ENCODE measurements around the gene RAPH1.

Gene RAPH1

DNA sequence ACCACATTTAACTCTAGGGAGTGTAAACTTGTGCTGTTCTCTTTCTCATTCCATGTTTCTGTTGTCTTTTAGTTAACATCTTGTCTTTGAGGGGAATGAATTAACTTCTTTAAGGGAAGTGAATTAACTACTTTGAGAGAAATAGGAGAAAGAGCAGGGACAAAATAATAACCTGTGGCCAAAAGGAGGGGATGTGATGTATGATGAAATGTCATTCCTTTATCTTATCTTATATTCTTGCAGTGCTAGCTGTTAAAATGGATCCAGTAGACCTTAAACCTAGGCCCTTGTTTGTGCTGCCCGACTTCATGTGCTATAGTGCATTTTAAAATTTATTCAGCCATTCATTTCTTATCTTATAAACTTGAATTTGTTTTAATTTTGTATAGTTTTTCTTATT, 188.5 kb downstream of the RAPH1 start:
- Histone ChIP-seq H3K27ac (ENCODE audit: extremely low read depth, low read depth, low read length) (no peak overlapping the region), H3K4me3 (ENCODE audit: low read depth, low read length) (no peak overlapping the region), H3K36me3 (ENCODE audit: control insufficient read depth in 2 of 2, insufficient read depth in 1 of 2, low read length in 2 of 2) (peaks cover 3 to 10% of the 10 kb centered on the region in 2 experiments; a peak in 2 of 3 replicates), H3K9me3 (ENCODE audit: control insufficient read depth, insufficient read depth, low read depth, low read length) (no peaks in the 10 kb centered on the region), H3K4me1 (ENCODE audit: control insufficient read depth, insufficient read depth, low read length) (no peaks in the 10 kb centered on the region)
- CTCF ChIA-PET = interaction anchor here (0.6 kb wide), 3 partner anchors 16 to 80 kb away, joined by 3 to 5 read pairs (median 4); no protein-coding TSS in a partner anchor
- TF ChIP-seq YY1 (tag by site-specific recombination; IDR thresholded peaks at IDR 0.05) (no peak), ZBTB1 (tag by site-specific recombination; IDR thresholded peaks at IDR 0.05) (no peak), PRDM1 (tag by site-specific recombination; IDR thresholded peaks at IDR 0.05) (no peak)
- TF ChIP-seq, protein P1, sequence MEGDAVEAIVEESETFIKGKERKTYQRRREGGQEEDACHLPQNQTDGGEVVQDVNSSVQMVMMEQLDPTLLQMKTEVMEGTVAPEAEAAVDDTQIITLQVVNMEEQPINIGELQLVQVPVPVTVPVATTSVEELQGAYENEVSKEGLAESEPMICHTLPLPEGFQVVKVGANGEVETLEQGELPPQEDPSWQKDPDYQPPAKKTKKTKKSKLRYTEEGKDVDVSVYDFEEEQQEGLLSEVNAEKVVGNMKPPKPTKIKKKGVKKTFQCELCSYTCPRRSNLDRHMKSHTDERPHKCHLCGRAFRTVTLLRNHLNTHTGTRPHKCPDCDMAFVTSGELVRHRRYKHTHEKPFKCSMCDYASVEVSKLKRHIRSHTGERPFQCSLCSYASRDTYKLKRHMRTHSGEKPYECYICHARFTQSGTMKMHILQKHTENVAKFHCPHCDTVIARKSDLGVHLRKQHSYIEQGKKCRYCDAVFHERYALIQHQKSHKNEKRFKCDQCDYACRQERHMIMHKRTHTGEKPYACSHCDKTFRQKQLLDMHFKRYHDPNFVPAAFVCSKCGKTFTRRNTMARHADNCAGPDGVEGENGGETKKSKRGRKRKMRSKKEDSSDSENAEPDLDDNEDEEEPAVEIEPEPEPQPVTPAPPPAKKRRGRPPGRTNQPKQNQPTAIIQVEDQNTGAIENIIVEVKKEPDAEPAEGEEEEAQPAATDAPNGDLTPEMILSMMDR (tag by site-specific recombination; IDR thresholded peaks at IDR 0.05) = no peak
- POLR2A ChIA-PET = no interaction called here

DNA sequence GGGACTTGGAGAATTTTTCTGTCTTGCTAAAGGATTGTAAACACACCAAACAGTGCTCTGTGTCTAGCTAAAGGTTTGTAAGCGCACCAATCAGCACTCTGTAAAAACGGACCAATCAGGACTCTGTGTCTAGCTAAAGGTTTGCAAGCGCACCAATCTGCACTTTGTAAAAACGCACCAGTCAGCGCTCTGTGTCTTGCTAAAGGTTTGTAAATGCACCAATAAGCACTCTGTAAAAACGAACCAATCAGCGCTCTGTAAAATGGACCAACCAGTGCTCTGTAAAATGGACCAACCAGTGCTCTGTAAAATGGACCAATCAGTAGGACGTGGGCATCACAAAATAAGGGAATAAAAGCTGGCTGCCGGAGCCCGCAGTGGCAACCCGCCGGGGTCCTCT, 190.4 kb downstream of the RAPH1 start:
- CTCF ChIA-PET = interaction anchor here (0.6 kb wide), 1 partner anchor 563 kb away, joined by 3 read pairs; no protein-coding TSS in a partner anchor
- POLR2A ChIA-PET = no interaction called here
- H3K27ac ChIP-seq (ENCODE audit: extremely low read depth, low read depth, low read length) = no peak overlapping the region
- no peaks in the 10 kb centered on the region for H3K9me3 ChIP-seq (ENCODE audit: control insufficient read depth, insufficient read depth, low read depth, low read length)
- H3K4me1 ChIP-seq (ENCODE audit: control insufficient read depth, insufficient read depth, low read length) = no peaks in the 10 kb centered on the region
- TF ChIP-seq ZNF521 (tag by site-specific recombination; IDR thresholded peaks at IDR 0.05) (no peak), ZBTB7A (tag by site-specific recombination; IDR thresholded peaks at IDR 0.05; ENCODE audit: low read depth) (no peak), FEZF1 (tag by site-specific recombination; IDR thresholded peaks at IDR 0.05) (no peak), ZNF791 (tag by site-specific recombination; IDR thresholded peaks at IDR 0.05) (no peak), ZNF473 (tag by site-specific recombination; IDR thresholded peaks at IDR 0.05) (no peak), ZNF549 (tag by site-specific recombination; IDR thresholded peaks at IDR 0.05) (no peak), ZNF184 (tag by site-specific recombination; IDR thresholded peaks at IDR 0.05) (no peak), SCRT2 (tag by site-specific recombination; IDR thresholded peaks at IDR 0.05) (no peak), ZNF169 (tag by site-specific recombination; IDR thresholded peaks at IDR 0.05) (no peak), ZNF114 (tag by site-specific recombination; IDR thresholded peaks at IDR 0.05) (no peak), KLF7 (tag by site-specific recombination; IDR thresholded peaks at IDR 0.05; ENCODE audit: borderline replicate concordance) (no peak), ZNF777 (tag by site-specific recombination; IDR thresholded peaks at IDR 0.05; ENCODE audit: borderline replicate concordance) (no peak), ZNF596 (tag by site-specific recombination; IDR thresholded peaks at IDR 0.05) (no peak), ZNF433 (tag by site-specific recombination; IDR thresholded peaks at IDR 0.05; ENCODE audit: low read depth) (no peak), ZNF211 (tag by site-specific recombination; IDR thresholded peaks at IDR 0.05; ENCODE audit: low read depth) (no peak)
- TF ChIP-seq, protein P2, sequence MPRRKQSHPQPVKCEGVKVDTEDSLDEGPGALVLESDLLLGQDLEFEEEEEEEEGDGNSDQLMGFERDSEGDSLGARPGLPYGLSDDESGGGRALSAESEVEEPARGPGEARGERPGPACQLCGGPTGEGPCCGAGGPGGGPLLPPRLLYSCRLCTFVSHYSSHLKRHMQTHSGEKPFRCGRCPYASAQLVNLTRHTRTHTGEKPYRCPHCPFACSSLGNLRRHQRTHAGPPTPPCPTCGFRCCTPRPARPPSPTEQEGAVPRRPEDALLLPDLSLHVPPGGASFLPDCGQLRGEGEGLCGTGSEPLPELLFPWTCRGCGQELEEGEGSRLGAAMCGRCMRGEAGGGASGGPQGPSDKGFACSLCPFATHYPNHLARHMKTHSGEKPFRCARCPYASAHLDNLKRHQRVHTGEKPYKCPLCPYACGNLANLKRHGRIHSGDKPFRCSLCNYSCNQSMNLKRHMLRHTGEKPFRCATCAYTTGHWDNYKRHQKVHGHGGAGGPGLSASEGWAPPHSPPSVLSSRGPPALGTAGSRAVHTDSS (tag by site-specific recombination; IDR thresholded peaks at IDR 0.05) = no peak
- TF ChIP-seq, protein P3, sequence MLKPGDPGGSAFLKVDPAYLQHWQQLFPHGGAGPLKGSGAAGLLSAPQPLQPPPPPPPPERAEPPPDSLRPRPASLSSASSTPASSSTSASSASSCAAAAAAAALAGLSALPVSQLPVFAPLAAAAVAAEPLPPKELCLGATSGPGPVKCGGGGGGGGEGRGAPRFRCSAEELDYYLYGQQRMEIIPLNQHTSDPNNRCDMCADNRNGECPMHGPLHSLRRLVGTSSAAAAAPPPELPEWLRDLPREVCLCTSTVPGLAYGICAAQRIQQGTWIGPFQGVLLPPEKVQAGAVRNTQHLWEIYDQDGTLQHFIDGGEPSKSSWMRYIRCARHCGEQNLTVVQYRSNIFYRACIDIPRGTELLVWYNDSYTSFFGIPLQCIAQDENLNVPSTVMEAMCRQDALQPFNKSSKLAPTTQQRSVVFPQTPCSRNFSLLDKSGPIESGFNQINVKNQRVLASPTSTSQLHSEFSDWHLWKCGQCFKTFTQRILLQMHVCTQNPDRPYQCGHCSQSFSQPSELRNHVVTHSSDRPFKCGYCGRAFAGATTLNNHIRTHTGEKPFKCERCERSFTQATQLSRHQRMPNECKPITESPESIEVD (tag by site-specific recombination; IDR thresholded peaks at IDR 0.05) = no peak
- TF ChIP-seq, protein P4, sequence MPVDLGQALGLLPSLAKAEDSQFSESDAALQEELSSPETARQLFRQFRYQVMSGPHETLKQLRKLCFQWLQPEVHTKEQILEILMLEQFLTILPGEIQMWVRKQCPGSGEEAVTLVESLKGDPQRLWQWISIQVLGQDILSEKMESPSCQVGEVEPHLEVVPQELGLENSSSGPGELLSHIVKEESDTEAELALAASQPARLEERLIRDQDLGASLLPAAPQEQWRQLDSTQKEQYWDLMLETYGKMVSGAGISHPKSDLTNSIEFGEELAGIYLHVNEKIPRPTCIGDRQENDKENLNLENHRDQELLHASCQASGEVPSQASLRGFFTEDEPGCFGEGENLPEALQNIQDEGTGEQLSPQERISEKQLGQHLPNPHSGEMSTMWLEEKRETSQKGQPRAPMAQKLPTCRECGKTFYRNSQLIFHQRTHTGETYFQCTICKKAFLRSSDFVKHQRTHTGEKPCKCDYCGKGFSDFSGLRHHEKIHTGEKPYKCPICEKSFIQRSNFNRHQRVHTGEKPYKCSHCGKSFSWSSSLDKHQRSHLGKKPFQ (tag by site-specific recombination; IDR thresholded peaks at IDR 0.05) = no peak
- TF ChIP-seq, protein P5, sequence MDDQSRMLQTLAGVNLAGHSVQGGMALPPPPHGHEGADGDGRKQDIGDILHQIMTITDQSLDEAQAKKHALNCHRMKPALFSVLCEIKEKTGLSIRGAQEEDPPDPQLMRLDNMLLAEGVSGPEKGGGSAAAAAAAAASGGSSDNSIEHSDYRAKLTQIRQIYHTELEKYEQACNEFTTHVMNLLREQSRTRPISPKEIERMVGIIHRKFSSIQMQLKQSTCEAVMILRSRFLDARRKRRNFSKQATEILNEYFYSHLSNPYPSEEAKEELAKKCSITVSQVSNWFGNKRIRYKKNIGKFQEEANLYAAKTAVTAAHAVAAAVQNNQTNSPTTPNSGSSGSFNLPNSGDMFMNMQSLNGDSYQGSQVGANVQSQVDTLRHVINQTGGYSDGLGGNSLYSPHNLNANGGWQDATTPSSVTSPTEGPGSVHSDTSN (CRISPR knock-in tag; IDR thresholded peaks at IDR 0.05) = no peak
- TF ChIP-seq, protein P6, sequence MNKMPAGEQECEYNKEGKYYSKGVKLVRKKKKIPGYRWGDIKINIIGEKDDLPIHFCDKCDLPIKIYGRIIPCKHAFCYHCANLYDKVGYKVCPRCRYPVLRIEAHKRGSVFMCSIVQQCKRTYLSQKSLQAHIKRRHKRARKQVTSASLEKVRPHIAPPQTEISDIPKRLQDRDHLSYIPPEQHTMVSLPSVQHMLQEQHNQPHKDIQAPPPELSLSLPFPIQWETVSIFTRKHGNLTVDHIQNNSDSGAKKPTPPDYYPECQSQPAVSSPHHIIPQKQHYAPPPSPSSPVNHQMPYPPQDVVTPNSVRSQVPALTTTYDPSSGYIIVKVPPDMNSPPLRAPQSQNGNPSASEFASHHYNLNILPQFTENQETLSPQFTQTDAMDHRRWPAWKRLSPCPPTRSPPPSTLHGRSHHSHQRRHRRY (tag by site-specific recombination; IDR thresholded peaks at IDR 0.05) = no peak
- no peak overlapping the region for H3K4me3 ChIP-seq (ENCODE audit: low read depth, low read length)
- H3K36me3 ChIP-seq (ENCODE audit: control insufficient read depth in 2 of 2, insufficient read depth in 1 of 2, low read length in 2 of 2) = peaks cover 3 to 10% of the 10 kb centered on the region in 2 experiments; a peak in 2 of 3 replicates

Measured in HEK293 (cell line).